OCI-LY1 (cell line): ENCODE results near the gene CYP2A13.
"Not testable (repeated sequence)": the region's sequence is repeated elsewhere in the genome, so short reads cannot be mapped to it uniquely, and the experiment has no call there.

Experiments used
- CTCF ChIP-seq: fragments of 200-600 bp; sonication (generic), shearing (Covaris generic); IDR thresholded peaks from 2 replicates; pipeline ENCODE4 v1.5.1; 2017; ENCODE audit warnings: mild to moderate bottlenecking, antibody characterized with exemption, low read length, moderate library complexity, mixed read lengths
- EZH2 ChIP-seq: fragments of 200-600 bp; sonication (generic), shearing (Covaris generic); IDR thresholded peaks from 2 replicates; pipeline ENCODE4 v1.8.0; 2017; ENCODE audit warnings: borderline replicate concordance, mixed run types, mild to moderate bottlenecking, antibody characterized with exemption, low read length, moderate library complexity, mixed read lengths

GRCh38 chr19:41045095-41045494, 43.2 kb upstream of the CYP2A13 start:
- not testable (repeated sequence) for TF ChIP-seq CTCF, EZH2
